AG04450 (cell line): Measurements from ENCODE around the gene DCAF17. TPM values are rescaled to one million over a fixed set of nuclear protein-coding genes. Genes with fewer than 3 reads are reported as not detected.

ENCODE experiments used
- CTCF ChIA-PET: fragments of 300-600, 350-600 bp; formaldehyde crosslinking; extraction: SDS; loops from one replicate; lab custom pipeline; 2022; ENCODE audit warnings: antibody characterized with exemption, inconsistent platforms; lab: Charles Lee
- POLR2A ChIA-PET: fragments of 350-600 bp; formaldehyde crosslinking; extraction: SDS; loops from one replicate; lab custom pipeline; 2021; ENCODE audit warnings: antibody characterized with exemption, inconsistent platforms; lab: Yijun Ruan, JAX
- DNase-seq: peaks from one replicate; pipeline ENCODE4 v3.0.0-alpha.2; 2011; ENCODE audit warnings: low read depth, low spot score
- H3K27ac ChIP-seq: one replicate; pipeline ENCODE4 v1.5.1; 2012; ENCODE audit warnings: low read depth, low read length, control low read depth
- H3K27me3 ChIP-seq: one replicate; pipeline ENCODE4 v1.6.0; 2012; ENCODE audit warnings: low read length; ENCODE audit not compliant: control insufficient read depth, insufficient read depth
- H3K4me3 ChIP-seq: 2 replicates; pipeline ENCODE4 v1.5.1; 2011; ENCODE audit warnings: mild to moderate bottlenecking, low read depth, low read length, control low read depth
- H3K9me3 ChIP-seq: 2 replicates; pipeline ENCODE4 v1.5.1; 2012; ENCODE audit warnings: low read length; ENCODE audit not compliant: control insufficient read depth, insufficient read depth
- polyA plus RNA-seq: library from polyadenylated mRNA; depleted of rRNA; stranded (reverse); fragments of >200 nt; gene quantifications from 2 replicates; pipeline ENCODE4 v1.2.3, GENCODE V29; 2011
- TF ChIP-seq, protein P1 (sequence below): IDR thresholded peaks from 2 replicates; pipeline ENCODE4 v1.5.1; 2011; ENCODE audit warnings: low read depth, low read length, control low read depth, inconsistent platforms

Gene DCAF17
- polyA plus RNA-seq, 1 experiment = 18.3 TPM

DNA sequence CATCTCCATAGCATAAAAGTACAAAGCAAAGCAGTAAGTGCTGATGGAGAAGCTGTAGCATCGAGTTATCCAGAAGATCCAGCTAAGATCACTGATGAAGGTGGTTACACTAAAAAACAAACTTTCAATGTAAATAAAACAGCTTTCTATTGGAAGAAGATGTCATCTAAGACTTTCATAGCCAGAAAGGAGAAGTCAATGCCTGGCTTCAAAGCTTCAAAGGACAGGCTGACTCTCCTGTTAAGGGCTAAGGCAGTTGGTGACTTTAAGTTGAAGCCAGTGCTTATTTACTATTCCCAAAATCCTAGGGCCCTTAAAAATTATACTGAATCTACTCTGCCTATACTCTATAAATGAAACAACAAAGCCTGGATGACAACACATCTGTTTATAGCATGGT, 44.2 kb upstream of the DCAF17 start:
- Histone ChIP-seq H3K27me3 (no peaks in the 10 kb centered on the region), H3K27ac (no peak overlapping the region), H3K4me3 (no peak overlapping the region), H3K9me3 (no peaks in the 10 kb centered on the region)
- DNase-seq = no peak
- CTCF ChIA-PET = no interaction called here
- POLR2A ChIA-PET = interaction anchor here (0.7 kb wide), 1 partner anchor 166 kb away, joined by 7 read pairs; no protein-coding TSS in a partner anchor
- TF ChIP-seq, protein P1, sequence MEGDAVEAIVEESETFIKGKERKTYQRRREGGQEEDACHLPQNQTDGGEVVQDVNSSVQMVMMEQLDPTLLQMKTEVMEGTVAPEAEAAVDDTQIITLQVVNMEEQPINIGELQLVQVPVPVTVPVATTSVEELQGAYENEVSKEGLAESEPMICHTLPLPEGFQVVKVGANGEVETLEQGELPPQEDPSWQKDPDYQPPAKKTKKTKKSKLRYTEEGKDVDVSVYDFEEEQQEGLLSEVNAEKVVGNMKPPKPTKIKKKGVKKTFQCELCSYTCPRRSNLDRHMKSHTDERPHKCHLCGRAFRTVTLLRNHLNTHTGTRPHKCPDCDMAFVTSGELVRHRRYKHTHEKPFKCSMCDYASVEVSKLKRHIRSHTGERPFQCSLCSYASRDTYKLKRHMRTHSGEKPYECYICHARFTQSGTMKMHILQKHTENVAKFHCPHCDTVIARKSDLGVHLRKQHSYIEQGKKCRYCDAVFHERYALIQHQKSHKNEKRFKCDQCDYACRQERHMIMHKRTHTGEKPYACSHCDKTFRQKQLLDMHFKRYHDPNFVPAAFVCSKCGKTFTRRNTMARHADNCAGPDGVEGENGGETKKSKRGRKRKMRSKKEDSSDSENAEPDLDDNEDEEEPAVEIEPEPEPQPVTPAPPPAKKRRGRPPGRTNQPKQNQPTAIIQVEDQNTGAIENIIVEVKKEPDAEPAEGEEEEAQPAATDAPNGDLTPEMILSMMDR = no peak

GRCh38 chr2:171390941-171391516, 43.0 kb upstream of the DCAF17 start:
- Histone ChIP-seq H3K27me3 (no peaks in the 10 kb centered on the region), H3K4me3 (no peak overlapping the region), H3K9me3 (no peaks in the 10 kb centered on the region), H3K27ac (no peak overlapping the region)
- peak; percentile 33 for DNase-seq
- POLR2A ChIA-PET = no interaction called here
- CTCF ChIA-PET = interaction anchor here (0.9 to 1.0 kb wide), 2 partner anchors 26 to 462 kb away, joined by 3 read pairs; partner anchors contain the start of gene GORASP2
- TF ChIP-seq, protein P1 = no peak

DNA sequence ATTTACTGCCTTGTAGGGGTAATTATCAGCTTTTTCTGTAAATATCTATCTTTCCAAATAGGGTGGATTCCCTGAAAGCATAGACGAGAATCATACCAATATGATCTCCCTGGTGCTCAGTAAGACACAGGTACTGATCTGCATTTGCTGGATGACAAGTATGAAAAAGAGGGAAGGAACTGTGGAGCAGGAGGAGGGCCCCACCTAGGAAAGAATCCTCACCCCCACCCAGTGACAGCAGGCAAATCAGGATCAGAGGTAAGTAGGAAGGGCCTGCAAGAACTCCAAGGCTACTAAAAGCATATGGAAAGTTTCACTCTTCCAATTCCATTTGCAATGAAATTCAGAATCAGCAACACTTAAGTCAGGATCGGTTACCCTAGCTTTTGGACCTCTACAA, 42.5 kb upstream of the DCAF17 start:
- Histone ChIP-seq H3K27me3 (no peaks in the 10 kb centered on the region), H3K4me3 (no peak overlapping the region), H3K27ac (no peak overlapping the region), H3K9me3 (no peaks in the 10 kb centered on the region)
- CTCF ChIA-PET = interaction anchor here (0.9 to 1.0 kb wide), 2 partner anchors 25 to 463 kb away, joined by 3 read pairs; partner anchors contain the start of gene GORASP2
- POLR2A ChIA-PET = no interaction called here
- DNase-seq = no peak
- TF ChIP-seq, protein P1 = no peak

GRCh38 chr2:171393487-171393886, 40.5 kb upstream of the DCAF17 start:
- Histone ChIP-seq H3K9me3 (no peaks in the 10 kb centered on the region), H3K27ac (no peak overlapping the region), H3K27me3 (no peaks in the 10 kb centered on the region), H3K4me3 (no peak overlapping the region)
- ChIA-PET POLR2A (no interaction called here), CTCF (interaction anchor here (1.0 kb wide), 1 partner anchor 23 kb away, joined by 4 read pairs; no protein-coding TSS in a partner anchor)
- DNase-seq = no peak
- TF ChIP-seq, protein P1 = no peak

DNA sequence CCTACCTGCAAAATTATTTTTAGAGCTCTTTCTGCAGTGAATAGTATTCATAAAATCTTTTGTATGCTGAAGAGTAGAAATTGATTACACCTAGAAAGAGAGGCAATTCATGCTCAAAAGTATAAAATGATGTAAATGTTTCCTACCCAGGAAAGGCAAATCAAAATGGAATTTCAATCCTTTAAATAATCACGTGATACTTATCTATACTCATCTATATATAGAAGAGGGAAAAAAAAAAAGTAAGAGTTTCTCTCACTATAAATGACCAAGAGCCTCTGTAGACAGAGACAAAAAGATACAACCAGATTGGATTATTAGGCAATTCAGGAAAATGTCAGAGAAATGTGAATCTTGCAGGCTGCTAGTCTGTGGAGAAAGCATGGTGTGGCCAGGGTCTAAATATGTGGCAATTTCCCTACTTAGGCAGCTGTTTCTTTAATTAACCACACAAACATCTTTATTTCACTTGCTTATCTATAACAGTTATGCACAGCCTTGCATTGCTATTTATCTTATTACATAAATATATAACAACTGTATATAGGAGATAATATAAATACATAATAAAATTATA, 39.8 kb upstream of the DCAF17 start:
- no peak for DNase-seq
- Histone ChIP-seq H3K4me3 (no peak overlapping the region), H3K27me3 (no peaks in the 10 kb centered on the region), H3K27ac (no peak overlapping the region), H3K9me3 (no peaks in the 10 kb centered on the region)
- CTCF ChIA-PET = no interaction called here
- POLR2A ChIA-PET = no interaction called here
- TF ChIP-seq, protein P1 = no peak
